DMS53 (cell line): ENCODE data around the gene FSCN2.

Source experiments
- DNase-seq: peaks from one replicate; lab custom pipeline; 2025; lab: John Stamatoyannopoulos, UW

Gene FSCN2

DNA sequence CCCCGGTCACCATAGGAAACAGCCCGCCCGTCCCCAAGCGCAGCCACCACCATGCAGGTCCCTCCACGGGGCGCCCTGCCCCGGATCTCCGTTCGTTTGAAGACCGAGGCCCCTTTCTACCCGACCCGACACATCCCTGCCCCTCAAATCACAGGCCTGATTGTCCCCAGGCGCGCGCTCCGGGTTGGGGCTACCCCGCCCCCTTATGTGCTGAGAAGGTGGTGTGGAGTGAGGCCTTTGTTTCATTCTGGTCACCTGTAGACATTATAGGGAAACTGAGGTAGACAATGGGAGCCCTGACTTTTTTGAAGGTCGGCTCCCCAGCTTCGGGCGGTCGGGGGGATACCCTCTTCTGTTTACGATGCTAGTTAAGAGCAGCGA is 14.8 kb upstream of the FSCN2 start:
- peak; percentile 90 for DNase-seq

DNA sequence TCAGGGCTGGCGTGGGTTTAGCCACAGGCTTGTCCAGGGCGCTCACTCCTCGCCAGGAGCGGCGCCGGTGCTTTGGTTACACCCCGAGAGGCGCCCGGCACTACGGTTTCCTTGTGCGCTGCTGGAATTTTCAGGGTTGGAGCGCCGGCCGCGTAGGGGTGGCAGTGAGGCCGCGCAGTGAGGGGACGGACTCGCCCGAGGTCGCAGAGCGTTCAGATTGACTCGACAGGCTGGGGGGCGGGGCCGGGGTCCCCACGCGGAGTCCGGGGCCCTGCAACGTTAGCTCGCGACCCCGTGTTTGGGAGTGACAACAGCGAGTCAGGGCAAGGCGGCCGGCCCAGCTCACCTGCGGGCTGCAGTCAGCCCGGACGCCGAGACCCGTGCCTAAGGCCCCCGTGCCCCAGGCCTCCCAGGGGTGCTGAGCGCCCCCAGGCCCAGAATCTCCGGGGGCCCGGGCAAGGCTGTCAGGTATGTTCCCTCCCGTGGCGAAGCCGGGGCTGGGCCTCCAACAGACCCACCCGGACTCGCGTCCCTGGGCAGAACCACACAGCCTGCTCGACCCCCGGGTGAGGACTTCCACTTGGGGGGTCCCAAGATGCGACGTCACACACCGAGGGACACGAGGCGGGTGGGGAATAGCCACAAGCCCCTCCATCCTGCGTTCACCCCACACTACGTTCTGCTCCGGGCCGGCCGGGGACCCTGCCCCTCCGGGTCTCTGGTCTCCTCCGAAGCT is 14.3 kb upstream of the FSCN2 start:
- DNase-seq = peak; percentile 90

DNA sequence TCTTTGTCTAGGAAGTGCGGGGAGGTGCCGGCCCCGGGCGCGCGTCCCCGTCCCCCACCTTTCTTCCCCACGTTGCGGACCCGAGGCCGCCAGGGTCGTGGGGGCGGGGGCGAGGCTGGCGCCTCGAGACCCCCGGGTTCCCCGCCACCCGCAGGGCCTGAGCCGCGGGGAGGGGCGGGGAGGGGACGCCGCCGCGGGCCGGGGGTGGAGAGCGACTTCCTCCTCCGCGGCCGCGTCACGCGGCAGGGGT is 13.8 kb upstream of the FSCN2 start:
- DNase-seq = no peak

DNA sequence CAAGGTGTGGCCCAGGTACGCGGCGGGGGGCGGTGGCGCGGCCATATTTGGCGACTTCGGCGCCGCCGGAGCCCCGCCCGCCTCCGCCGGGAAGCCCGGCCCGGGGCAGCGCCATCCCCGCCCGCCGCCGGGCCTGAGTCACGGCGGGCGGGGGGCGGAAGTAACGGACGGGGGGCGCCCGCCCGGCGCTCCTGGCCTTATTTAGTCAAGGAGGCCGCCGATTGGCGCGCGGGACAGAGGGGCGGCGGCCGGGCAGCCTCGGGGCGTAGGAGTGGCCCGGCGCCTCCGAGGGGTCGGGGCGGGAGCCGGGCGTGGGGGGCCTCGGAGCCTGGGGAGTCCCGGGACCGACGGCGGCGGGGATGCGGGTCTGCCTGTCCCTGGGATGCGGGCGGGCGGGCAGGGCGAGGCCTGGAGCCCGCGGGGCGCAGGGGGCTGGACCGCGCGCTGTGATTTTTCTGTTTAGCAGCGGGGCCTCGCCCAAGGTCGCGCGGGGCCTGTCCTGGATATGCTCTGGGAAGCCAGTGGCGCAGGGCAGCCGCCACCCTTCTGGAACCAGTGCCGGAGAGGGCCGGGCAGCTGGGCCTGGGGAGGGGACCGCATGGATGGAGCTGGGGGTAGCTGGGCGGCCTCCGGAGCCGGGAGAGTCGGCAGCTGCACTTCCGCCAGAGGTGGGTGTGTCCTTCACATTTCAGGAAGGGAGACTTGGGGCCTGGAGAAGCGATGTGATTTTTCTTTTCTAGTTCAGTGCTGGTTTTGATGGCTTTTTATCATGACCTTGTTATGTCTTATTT is 13.2 kb upstream of the FSCN2 start:
- peak; percentile 95 for DNase-seq

DNA sequence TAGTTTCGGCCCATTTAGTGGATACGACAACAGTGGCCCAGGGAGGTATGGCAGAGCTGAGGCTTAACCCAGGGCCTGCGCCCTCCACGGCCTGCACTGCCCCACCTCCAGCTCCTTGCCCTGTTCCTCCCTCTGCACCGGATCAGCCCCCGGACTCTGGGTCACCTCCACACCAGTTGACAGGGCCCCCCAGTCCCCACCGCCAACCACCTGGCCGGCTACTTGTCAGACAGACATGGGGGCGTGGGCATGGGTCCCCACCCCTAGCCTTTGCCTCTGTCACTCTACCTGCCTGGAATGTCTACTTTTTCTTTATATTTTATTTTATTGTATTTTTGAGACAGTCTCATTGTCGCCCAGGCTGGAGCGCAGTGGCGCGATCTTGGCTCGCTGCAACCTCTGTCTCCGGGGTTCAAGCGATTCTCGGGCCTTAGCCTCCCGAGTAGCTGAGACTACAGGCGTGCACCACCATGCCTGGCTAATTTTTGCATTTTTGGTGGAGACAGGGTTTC is 12.6 kb upstream of the FSCN2 start:
- DNase-seq = no peak

DNA sequence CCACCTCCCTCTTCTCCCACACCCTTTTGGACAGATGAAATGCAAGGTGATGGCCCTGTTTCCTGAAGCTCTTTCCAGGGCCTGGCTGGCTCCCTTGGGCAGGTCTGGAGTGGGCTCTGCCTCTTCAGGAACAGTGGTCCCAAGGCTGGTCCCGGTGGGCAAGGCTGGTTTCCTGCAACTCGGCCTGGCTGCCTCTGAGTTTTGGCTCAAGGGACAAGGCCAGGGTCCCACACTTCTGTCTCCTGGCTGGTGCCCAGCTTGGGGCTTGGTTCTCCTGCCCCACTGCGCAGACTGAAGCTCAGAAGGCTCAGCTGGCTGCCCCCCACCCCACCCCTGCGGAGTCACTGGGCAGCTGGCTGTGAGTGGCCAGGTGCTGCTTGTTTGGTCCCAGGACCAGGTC is 11.7 kb upstream of the FSCN2 start:
- DNase-seq = no peak

DNA sequence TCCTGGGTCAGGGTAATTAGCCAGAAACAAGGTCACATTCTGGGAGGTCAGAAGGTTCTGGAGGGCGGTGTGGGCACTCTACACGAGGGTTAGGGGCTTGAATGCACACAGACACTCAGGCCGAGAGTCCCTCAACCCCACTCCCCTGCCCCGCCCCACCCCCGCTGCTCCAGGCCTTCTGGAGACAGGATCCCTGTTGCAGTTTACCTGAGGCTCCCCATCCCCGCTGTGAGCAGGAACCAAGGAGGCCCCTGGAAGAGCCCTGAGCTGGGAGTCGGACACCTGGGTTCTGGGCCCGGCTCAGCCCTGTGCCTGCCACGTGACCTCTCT is 11.2 kb upstream of the FSCN2 start:
- DNase-seq = no peak

DNA sequence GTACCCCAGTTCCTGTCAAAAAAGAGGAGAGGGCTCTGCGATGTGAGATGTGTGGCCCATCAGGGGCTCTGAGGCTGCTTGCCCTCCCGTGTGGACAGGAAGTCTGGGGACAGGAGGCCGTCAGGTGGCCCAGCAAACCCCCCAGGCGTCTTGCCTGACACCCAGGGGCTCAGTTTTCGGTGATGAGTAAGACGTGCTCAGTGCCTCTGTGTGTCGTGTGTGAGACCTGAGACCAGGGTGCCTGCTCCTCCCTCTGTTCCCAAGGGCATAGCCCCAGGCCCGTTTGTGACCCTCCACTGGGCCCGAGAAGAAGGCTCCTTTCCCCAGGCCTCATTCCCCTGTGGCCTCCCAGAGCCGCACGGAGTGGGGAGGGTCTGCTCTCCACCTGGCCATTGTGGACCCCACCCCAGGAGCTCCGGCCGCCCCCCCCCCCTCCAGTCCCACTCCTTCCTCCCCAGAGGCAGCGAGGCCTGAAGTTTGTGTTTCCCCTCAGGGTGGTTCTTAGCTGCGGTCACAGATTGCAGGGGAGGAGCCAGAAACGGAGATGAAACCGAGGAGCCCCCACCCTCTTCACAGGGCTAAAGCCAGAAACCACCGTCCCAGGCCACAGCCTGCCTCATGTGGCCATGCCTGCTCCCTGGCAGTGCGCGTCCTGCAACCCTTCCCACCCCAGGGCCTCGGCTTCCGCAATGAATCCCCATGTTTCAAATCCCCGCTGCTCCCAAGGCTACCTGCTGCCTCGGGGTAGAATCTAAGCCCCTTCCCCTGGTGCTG is 10.7 kb upstream of the FSCN2 start:
- peak; percentile 59 for DNase-seq

DNA sequence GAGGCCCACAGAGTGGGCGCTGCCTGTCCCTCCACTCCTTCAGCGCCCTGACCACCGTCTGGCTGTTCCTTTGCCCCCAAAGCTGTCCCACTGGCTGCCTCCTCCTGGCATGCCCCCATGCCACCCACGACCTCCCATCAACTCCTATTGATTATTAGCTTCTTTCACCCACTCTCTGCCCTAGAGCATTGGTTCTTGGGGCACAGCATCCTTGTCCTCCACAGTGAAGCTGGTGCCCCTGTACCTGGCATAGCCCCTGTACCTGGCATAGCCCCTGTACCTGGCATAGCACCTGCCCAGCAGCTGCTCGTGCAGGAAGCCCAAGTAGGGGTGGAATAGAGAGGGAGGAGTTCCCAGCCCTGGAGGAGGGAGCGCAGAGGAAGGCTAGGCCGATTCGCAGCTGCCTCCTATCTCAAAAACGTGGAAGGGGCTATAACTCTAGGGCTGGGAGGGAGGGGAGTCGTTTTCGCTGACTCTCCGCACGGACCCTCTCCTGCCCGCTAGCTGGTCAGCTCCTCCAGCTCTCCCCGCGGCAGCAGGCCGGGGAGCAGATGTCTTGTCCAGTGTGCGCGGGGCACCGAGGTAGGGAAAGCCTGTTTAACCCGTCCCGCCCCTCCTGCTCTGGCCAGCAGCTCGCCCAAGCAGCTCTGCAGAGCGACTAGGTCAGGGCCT is 9.9 kb upstream of the FSCN2 start:
- DNase-seq = peak; percentile 93

DNA sequence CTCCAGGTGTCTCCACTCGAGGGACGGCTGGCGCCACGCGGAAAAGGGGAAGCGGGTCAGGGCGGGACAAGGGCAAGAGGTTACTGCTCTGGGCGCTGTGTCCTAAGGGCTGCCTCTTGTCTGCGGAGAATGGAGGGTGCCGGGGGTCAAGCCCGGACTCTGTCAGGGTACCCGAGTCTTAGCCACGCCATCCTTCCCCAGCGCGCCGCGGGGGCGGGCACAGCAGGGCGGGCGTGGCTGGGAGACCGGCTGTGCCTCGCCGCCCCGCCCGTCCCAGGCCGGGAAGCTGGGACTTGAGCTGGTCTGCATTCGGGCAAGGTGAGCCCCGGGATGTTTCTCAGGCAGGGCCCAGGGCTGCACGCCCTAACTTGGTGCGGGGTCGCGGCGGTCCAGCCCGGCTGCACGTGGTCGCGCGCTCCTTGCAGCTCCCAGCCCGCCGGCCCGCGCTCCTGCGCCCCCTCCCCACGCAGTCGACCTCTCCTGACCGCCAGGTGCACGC is 9.3 kb upstream of the FSCN2 start:
- DNase-seq = peak; percentile 93

DNA sequence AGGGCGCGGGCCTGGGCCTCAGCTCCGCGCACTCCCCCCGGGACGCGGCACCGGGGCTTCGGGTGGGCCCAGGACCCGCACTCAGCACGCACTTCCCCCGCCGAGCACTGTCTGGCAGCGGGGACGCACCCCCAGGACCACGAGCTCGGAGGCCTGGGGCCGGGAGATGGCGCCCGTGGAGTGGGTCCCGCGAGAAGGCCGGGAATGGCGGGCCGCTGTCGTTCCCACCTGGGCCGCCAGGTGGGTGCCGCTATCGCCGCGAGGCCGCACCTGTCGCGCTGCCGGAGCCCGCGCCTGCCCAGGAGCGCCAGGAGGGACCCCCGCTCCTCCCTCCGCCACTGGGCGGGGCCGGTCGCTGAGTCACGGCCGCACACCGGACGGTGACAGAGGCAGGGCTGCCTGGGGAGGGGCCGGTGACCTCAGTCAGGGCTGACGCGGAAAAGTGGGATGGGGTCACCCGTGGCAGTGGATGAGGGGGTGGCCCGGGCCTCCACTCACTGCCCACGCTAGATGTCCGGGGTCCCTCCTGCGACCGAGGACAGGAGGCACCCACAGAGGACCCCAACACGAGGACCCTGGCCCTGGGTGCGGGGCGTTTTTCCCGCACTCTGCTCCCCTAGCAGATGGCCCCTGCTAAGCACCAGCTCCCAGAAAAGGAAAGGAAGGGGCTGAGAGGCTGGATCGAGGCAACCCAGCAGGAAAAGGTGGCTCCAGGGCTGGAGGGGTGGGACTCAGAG is 8.7 kb upstream of the FSCN2 start:
- peak; percentile 96 for DNase-seq

DNA sequence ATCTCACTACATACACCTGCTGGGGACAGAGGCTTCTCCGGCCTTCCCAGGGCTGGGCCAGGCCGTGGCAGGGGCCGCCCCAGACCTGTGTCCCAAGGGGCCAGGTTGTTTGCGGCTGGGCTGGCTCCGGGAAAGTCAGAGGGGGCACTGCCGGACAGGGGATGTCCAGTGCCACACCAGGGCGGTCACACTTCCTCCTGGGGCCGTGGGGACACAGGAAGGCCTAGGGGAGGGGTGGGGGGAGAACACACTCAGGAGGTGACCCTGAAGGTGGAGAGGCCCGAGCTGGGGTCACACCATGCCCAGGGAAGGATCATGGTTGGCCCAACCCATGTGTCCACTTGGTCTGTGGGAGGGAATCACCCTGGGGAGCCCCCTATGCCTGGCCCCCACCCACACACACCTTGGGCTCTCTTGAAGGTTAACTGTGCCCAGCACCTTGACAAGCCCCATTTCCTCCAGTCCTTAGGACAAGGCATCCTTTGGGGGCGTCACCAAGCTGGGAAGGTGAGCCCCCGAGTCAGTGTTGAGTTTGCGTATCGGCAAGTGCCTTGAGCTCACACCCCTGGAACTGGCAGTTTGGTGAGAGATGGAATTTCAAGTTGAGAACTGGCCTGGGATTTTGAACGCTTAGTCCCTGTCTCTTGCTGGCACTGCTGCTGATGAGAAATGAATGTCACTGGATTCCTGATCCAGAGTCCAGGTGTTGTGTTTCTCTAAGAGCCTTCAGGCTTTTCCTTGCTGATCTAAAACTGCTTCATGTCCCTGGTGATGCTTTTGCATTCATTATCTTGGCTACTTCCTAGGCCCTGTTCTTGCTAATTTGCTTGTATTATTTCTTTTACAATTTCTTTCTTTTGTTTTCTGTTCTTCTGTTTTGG is 7.9 kb upstream of the FSCN2 start:
- peak; percentile 58 for DNase-seq

DNA sequence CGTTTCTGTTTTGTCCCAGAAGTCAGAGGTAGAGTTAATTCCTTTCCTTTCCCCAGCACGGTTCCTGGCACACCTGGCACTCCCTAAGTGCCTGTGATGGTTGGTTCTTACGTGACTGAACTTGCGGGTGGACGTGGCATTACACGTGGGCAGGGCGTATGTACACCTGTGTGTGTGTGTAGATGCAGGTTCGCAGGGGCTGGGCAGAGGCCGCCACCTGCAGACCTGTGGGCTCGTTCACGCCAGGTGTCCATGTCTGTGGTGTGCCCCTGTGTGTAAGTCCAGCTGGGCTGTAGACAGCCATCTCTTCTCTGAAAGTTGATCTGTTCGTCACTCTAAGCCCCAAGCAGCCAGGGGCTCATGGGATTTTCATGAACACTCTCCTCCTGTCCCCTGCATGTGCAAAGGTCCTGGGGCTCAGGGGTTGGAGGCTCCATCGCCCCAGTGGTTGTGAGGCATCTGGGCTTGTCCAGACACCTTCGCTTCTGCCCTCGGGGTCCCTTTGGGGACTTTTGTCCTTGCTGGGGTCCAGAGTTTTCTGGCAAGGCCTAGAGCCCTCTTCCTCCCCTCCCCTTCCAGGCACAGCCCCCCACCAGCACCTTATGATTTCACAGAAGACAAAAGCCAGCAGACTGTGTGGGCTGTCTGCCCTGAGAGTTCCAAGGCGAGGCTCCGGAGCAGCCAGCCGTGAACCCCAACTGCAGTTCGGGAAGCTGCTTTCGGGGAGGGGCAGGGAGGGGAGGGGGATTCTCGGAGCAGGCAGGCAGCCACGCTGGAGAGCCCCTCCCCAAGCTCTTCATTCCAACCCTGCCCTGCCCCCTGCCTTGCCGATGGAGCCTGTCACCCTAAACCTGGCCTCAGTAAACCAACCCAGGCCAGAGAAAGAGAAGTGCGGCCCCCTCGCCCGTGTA is 5.4 kb upstream of the FSCN2 start:
- no peak for DNase-seq

DNA sequence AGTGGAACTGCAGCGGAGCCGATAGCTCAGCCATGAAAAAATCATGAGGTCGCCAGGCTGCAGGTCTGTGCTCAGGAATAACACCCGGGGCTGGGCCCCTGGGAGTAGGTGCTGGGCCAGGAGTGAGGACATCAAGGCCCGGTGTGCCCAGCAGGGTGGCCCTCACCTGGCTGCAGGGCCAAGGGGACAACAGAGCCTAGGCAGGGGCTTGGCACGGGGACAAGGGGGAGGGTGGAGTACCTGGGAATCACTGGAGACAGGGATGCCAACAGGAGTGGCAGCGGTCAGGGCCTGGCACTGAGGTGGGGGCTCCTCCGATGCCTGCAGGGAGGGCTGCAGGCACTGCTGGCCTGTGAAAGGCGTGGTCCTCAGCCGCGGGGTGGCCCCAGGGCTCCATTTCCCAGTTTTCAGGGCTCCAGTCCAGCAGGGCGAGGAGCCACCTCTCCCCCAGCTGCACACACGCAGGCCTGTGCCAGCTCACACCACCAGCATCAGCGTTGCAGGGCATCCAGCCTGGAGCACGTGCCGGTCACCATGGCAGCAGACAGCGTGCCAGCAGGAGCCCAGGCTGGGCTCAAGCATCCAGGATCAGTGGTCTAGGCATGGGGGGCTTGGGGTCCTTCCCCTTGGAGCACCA is 4.7 kb upstream of the FSCN2 start:
- no peak for DNase-seq

DNA sequence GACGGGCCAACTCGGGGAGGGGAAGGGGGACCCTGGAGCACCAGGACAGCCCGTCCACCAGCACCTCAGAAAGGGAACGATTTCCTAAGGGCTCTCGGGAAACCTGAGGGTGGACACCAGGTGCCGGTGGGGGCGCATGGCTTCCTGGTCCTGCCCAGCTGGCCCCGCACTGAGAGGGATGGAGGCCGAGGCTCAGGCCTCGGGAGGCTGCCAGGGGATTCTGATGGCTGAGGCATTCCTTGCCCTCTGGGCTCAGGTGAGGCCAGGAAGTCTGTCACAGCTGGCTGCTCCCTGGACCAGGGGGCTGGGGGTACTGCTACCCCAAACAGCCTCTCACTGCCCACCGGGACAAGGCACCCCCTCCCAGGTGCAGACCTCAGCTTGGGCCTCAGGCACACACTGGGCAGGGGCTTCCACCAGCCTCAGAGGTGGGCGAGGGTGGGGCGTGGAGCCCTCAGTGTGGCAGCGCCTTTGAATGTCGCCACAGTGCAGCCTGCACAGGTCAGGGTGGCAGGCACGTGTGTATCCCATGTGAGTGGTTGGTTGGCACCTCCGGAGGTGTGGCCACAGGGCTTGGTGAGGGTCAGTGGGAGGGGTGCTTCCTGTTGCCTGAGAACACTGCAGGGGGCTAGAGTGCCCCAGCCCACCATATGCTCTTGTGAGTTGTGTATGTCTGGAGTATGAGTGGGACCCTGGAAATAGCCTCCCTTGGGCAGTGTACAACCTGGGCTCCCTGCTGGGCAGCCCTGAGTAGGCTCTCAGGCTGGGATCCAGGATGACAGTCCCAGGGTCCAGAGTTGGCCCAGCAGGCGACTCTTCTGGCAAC is 3.9 kb upstream of the FSCN2 start:
- DNase-seq = no peak

DNA sequence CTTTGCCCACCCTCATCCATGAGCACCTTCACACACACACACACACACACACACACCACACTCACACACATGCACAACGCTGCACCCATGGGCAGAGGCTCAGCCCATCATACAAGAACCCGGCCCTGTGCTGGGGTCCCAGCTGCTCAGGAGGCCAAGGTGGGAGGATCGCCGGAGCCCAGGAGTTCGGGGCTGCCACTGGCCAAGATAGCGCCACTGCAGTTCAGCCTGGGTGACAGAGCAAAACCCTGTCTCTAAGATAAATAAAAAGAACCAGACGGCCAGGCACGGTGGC is 3.4 kb upstream of the FSCN2 start:
- no peak for DNase-seq

DNA sequence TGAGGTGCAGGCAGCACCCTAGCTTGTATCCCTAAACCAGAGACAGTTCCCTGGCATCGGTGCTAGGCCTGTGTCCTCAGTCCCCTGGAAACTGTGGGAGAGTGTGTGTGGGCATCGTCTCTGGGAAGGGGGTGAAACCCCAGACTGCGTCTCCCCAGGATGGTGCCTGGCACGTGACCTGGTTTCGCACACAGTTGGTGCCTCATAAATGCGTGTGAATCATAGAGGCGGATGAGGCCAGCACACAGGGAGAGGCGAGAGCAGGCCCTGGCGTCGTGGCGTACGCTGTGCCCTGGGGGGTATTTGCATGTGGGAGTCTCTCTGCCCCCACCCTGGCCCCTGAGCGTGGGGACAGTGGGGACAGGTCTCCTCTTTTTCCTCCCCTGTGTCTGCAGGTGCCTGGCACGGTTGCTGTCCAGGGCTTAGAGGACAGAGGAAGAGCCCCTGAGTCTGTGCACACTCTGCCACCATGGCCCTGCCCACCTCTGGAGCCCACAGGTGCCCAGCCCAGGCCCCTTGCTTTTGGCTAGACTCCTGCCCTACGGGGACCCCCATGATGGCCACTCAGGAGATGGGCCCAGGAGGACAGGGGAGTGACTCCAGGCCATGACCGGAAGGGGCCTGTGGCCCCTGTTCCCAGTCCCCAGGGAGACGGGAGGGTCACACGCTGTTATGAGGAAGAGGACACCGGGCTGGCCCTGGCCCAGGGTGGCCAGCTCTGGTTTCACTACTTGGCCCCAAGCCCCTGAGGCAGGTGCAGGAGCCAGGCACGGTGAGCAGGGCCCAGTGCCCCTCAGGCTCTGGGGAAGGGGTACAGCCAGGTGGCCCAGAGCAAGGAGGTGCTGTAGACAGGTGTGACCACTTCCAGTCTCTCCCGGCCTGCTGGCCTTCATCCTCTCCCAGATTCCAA is 1.3 kb upstream of the FSCN2 start:
- DNase-seq = no peak

DNA sequence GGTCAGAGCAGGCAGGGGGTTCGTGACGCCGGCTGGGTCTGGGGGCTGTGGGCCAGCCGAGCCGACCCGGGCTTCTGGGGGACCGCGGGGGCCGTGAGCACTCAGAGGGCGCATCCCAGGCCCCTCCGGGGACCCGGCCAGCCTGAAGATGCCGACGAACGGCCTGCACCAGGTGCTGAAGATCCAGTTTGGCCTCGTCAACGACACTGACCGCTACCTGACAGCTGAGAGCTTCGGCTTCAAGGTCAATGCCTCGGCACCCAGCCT is 140 bp downstream of the FSCN2 start:
- DNase-seq = no peak
